ENCODE data around the gene RIOK3. TPM values are rescaled to one million over a fixed set of nuclear protein-coding genes. Genes with fewer than 3 reads are reported as not detected.
A peak's percentile ranks its signal among the peaks of the same experiment; 100 is the strongest.

The RIOK3 gene
- total and polyA plus RNA-seq, 10 of the 15 experiments (the other 5 are each of a cell fraction or from before 2014, with no cell fraction given), result 18.0 to 87.5 (median 53.8) TPM

DNA sequence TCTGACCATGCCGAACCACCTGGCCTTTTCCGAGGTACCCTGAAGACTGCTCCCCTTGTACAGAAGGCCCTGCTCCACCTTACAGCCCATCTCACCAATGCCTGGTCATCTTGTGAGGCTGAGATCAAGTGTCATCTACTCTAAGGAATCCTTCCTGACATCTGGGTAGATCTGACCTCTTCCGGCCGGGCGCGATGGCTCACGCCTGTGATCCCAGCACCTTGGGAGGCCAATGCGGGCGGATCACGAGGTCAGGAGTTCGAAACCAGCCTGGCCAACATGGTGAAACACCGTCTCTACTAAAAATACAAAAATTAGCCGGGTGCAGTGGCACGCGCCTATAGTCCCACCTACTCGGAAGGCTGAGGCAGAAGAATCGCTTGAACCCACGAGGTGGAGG lies 2.1 kb upstream of the RIOK3 start:
- TF ChIP-seq, protein P1, sequence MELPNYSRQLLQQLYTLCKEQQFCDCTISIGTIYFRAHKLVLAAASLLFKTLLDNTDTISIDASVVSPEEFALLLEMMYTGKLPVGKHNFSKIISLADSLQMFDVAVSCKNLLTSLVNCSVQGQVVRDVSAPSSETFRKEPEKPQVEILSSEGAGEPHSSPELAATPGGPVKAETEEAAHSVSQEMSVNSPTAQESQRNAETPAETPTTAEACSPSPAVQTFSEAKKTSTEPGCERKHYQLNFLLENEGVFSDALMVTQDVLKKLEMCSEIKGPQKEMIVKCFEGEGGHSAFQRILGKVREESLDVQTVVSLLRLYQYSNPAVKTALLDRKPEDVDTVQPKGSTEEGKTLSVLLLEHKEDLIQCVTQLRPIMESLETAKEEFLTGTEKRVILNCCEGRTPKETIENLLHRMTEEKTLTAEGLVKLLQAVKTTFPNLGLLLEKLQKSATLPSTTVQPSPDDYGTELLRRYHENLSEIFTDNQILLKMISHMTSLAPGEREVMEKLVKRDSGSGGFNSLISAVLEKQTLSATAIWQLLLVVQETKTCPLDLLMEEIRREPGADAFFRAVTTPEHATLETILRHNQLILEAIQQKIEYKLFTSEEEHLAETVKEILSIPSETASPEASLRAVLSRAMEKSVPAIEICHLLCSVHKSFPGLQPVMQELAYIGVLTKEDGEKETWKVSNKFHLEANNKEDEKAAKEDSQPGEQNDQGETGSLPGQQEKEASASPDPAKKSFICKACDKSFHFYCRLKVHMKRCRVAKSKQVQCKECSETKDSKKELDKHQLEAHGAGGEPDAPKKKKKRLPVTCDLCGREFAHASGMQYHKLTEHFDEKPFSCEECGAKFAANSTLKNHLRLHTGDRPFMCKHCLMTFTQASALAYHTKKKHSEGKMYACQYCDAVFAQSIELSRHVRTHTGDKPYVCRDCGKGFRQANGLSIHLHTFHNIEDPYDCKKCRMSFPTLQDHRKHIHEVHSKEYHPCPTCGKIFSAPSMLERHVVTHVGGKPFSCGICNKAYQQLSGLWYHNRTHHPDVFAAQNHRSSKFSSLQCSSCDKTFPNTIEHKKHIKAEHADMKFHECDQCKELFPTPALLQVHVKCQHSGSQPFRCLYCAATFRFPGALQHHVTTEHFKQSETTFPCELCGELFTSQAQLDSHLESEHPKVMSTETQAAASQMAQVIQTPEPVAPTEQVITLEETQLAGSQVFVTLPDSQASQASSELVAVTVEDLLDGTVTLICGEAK (IDR thresholded peaks at IDR 0.05; ENCODE audit: borderline replicate concordance), result no peak
- no peak for TF ChIP-seq ZZZ3 (IDR thresholded peaks at IDR 0.05; ENCODE audit: control insufficient read depth, insufficient read length, low read depth)
- no peak for TF ChIP-seq TBL1XR1 (IDR thresholded peaks at IDR 0.05; ENCODE audit: low read depth, low read length)
- TF ChIP-seq IKZF1 (conservative IDR thresholded peaks at IDR 0.05), result no peak
- no peak for TF ChIP-seq CBX3 (IDR thresholded peaks at IDR 0.05; ENCODE audit: borderline replicate concordance, low read depth)
- no peak for TF ChIP-seq SPI1 (IDR thresholded peaks at IDR 0.05; ENCODE audit: borderline replicate concordance, insufficient read depth, low read depth, low read length)
- TF ChIP-seq, protein P2, sequence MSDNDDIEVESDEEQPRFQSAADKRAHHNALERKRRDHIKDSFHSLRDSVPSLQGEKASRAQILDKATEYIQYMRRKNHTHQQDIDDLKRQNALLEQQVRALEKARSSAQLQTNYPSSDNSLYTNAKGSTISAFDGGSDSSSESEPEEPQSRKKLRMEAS (IDR thresholded peaks at IDR 0.05; ENCODE audit: low read depth, low read length), result no peak
- TF ChIP-seq WRNIP1 (IDR thresholded peaks at IDR 0.05; ENCODE audit: borderline replicate concordance, low read depth, low read length), result no peak
- no peak for TF ChIP-seq POLR2AphosphoS2 (IDR thresholded peaks at IDR 0.05; ENCODE audit: low read depth, low read length)
- TF ChIP-seq MYB (IDR thresholded peaks at IDR 0.05; ENCODE audit: borderline replicate concordance, low read depth, low read length), result no peak
- TF ChIP-seq, protein P3, sequence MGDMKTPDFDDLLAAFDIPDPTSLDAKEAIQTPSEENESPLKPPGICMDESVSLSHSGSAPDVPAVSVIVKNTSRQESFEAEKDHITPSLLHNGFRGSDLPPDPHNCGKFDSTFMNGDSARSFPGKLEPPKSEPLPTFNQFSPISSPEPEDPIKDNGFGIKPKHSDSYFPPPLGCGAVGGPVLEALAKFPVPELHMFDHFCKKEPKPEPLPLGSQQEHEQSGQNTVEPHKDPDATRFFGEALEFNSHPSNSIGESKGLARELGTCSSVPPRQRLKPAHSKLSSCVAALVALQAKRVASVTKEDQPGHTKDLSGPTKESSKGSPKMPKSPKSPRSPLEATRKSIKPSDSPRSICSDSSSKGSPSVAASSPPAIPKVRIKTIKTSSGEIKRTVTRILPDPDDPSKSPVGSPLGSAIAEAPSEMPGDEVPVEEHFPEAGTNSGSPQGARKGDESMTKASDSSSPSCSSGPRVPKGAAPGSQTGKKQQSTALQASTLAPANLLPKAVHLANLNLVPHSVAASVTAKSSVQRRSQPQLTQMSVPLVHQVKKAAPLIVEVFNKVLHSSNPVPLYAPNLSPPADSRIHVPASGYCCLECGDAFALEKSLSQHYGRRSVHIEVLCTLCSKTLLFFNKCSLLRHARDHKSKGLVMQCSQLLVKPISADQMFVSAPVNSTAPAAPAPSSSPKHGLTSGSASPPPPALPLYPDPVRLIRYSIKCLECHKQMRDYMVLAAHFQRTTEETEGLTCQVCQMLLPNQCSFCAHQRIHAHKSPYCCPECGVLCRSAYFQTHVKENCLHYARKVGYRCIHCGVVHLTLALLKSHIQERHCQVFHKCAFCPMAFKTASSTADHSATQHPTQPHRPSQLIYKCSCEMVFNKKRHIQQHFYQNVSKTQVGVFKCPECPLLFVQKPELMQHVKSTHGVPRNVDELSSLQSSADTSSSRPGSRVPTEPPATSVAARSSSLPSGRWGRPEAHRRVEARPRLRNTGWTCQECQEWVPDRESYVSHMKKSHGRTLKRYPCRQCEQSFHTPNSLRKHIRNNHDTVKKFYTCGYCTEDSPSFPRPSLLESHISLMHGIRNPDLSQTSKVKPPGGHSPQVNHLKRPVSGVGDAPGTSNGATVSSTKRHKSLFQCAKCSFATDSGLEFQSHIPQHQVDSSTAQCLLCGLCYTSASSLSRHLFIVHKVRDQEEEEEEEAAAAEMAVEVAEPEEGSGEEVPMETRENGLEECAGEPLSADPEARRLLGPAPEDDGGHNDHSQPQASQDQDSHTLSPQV (IDR thresholded peaks at IDR 0.05), result no peak
- TF ChIP-seq, protein P4, sequence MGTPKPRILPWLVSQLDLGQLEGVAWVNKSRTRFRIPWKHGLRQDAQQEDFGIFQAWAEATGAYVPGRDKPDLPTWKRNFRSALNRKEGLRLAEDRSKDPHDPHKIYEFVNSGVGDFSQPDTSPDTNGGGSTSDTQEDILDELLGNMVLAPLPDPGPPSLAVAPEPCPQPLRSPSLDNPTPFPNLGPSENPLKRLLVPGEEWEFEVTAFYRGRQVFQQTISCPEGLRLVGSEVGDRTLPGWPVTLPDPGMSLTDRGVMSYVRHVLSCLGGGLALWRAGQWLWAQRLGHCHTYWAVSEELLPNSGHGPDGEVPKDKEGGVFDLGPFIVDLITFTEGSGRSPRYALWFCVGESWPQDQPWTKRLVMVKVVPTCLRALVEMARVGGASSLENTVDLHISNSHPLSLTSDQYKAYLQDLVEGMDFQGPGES (IDR thresholded peaks at IDR 0.05), result no peak
- no peak for TF ChIP-seq PML (IDR thresholded peaks at IDR 0.05; ENCODE audit: low read length)
- CTCF ChIA-PET, result no interaction called here
- Histone ChIP-seq H3K27me3 (replicated peaks in 1 of 2; ENCODE audit: control insufficient read depth in 2 of 2, insufficient read depth in 2 of 2, low read length in 1 of 2) (no peaks in the 10 kb centered on the region), H3K27ac (ENCODE audit: control insufficient read depth, insufficient read depth) (peak overlapping the region; percentile 78), H3K4me1 (ENCODE audit: control insufficient read depth, insufficient read depth, low read length) (peaks cover 14% of the 10 kb centered on the region), H3K9ac (ENCODE audit: control insufficient read depth, insufficient read depth, low read length) (peak overlapping the region; percentile 40), H3K4me3 (peak overlapping the region; percentile 23; the same call in 1 of the 2 replicates), H2AFZ (ENCODE audit: control insufficient read depth, low read depth, low read length) (peak overlapping the region; percentile 73), H3K4me2 (ENCODE audit: control insufficient read depth, insufficient read depth) (peak overlapping the region; percentile 68; the same call in 1 of the 2 replicates), H3K36me3 (ENCODE audit: control insufficient read depth in 2 of 2, insufficient read depth in 2 of 2, low read length in 1 of 2) (0 out of 4 replicates have a peak, but pooled peaks cover 0 to under 1% of the 10 kb centered on the region in 2 experiments), H3K79me2 (ENCODE audit: control insufficient read depth, insufficient read depth, low read length) (peaks cover 32% of the 10 kb centered on the region), H3K9me3 (replicated peaks; ENCODE audit: control insufficient read depth, insufficient read depth, low read length) (no peaks in the 10 kb centered on the region; the same call in 2 of the 3 replicates), H4K20me1 (ENCODE audit: control insufficient read depth, insufficient read depth) (no peaks in the 10 kb centered on the region)
- SMC1A ChIA-PET (ENCODE audit: uncharacterized antibody, unreplicated experiment), result interaction anchor here (0.7 to 2.6 kb wide), 2 partner anchors 9 to 29 kb away, joined by 3 to 12 read pairs; no protein-coding TSS in a partner anchor
- no peak for DNase-seq (ENCODE audit: low read depth, low spot score)
- in situ Hi-C loops (cut with MboI), result loop anchor here (25.0 kb wide), 1 partner anchor 1839 kb away; the partner anchor contains the start of genes ESCO1 and SNRPD1
- no peak for ATAC-seq
- 71% methylated on average over 18 of the region's 18 CpGs for WGBS (ENCODE audit: insufficient coverage, insufficient replicate concordance, low lambda C conversion rate, missing lambda C conversion rate)
- BruUV-seq (replicated peaks), result no TSS peak
- FAIRE-seq, result no peak
- intact Hi-C loops (cut with micrococcal nuclease; ENCODE audit: unreplicated experiment), result loop anchor here (5.0 kb wide), 1 partner anchor 51 kb away; the partner anchor contains the start of gene RMC1
- POLR2A ChIA-PET, result interaction anchor here (1.3 to 1.7 kb wide), 2 partner anchors 30 kb away, joined by 3 to 8 read pairs; no protein-coding TSS in a partner anchor
- RAD21 ChIA-PET (ENCODE audit: unreplicated experiment), result no interaction called here

Measured in GM12878 (cell line).